ENCODE results near the gene WDR90. TPM values are rescaled to one million over a fixed set of nuclear protein-coding genes. Genes with fewer than 3 reads are reported as not detected.

The WDR90 gene
- total and polyA plus RNA-seq, 10 of the 15 experiments (the other 5 are each of a cell fraction or from before 2014, with no cell fraction given): 2.0 to 65.0 (median 16.7) TPM

- TF ChIP-seq CTCF (IDR thresholded peaks at IDR 0.05 in 2 of 3, conservative IDR thresholded peaks at IDR 0.05 in 1 of 3; ENCODE audit: control insufficient read depth in 2 of 3, extremely low read depth in 1 of 3, insufficient read depth in 1 of 3, low read depth in 3 of 3, low read length in 3 of 3) (peak in 1 of 3 experiments; percentile 12; a peak in 1 of 6 replicates), SKIL (IDR thresholded peaks at IDR 0.05; ENCODE audit: low read depth, poor library complexity, severe bottlenecking) (peak; percentile 81), NFYA (IDR thresholded peaks at IDR 0.05; ENCODE audit: borderline replicate concordance, low read depth, low read length) (no peak), NR2C2 (IDR thresholded peaks at IDR 0.05; ENCODE audit: borderline replicate concordance, control insufficient read depth, insufficient read length, low read depth) (no peak), WRNIP1 (IDR thresholded peaks at IDR 0.05; ENCODE audit: borderline replicate concordance, low read depth, low read length) (no peak), TARDBP (IDR thresholded peaks at IDR 0.05; ENCODE audit: borderline replicate concordance) (peak; percentile 94), ZNF24 (IDR thresholded peaks at IDR 0.05) (peak; percentile 100), ZNF274 (IDR thresholded peaks at IDR 0.05; ENCODE audit: insufficient read depth, insufficient read length) (no peak), IKZF2 (IDR thresholded peaks at IDR 0.05) (peak; percentile 49 to 69), ZNF384 (IDR thresholded peaks at IDR 0.05; ENCODE audit: borderline replicate concordance, low read depth, low read length) (no peak), RUNX3 (IDR thresholded peaks at IDR 0.05; ENCODE audit: low read length) (peak; percentile 35), PKNOX1 (IDR thresholded peaks at IDR 0.05) (peak; percentile 47; the same call in 1 of the 2 replicates), STAT1 (conservative IDR thresholded peaks at IDR 0.05) (peak; percentile 93; the same call in 1 of the 2 replicates), IRF3 (IDR thresholded peaks at IDR 0.05) (peak; percentile 25; the same call in 1 of the 2 replicates), RELB (IDR thresholded peaks at IDR 0.05; ENCODE audit: low read depth) (peak; percentile 96)
Observed at GRCh38 chr16:636206-637080, 12.7 kb upstream of the WDR90 start, which contains the start of gene METTL26 (continued).
